Measurements from ENCODE around the gene CABYR. TPM values are rescaled to one million over a fixed set of nuclear protein-coding genes. Genes with fewer than 3 reads are reported as not detected.

CABYR gene
- total RNA-seq, 1 donor from 2014 or later = 2.8 TPM

- DNase-seq (no peak), ATAC-seq (ENCODE audit: low read depth) (no peak)
- Mint-ChIP-seq H3K27me3 (no peaks in the 10 kb centered on the region), H3K4me1 (peaks cover 13% of the 10 kb centered on the region), H3K9me3 (no peaks in the 10 kb centered on the region), H3K36me3 (ENCODE audit: low read depth) (peaks cover 51% of the 10 kb centered on the region), H3K4me3 (no peak overlapping the region), H3K27ac (no peak overlapping the region)
- ChIA-PET CTCF (interaction anchor here (0.8 kb wide), 1 partner anchor 194 kb away, joined by 3 read pairs; no protein-coding TSS in a partner anchor), POLR2A (no interaction called here)
- intact Hi-C loops (cut with micrococcal nuclease) = no loop called here
- TF ChIP-seq, protein P1, sequence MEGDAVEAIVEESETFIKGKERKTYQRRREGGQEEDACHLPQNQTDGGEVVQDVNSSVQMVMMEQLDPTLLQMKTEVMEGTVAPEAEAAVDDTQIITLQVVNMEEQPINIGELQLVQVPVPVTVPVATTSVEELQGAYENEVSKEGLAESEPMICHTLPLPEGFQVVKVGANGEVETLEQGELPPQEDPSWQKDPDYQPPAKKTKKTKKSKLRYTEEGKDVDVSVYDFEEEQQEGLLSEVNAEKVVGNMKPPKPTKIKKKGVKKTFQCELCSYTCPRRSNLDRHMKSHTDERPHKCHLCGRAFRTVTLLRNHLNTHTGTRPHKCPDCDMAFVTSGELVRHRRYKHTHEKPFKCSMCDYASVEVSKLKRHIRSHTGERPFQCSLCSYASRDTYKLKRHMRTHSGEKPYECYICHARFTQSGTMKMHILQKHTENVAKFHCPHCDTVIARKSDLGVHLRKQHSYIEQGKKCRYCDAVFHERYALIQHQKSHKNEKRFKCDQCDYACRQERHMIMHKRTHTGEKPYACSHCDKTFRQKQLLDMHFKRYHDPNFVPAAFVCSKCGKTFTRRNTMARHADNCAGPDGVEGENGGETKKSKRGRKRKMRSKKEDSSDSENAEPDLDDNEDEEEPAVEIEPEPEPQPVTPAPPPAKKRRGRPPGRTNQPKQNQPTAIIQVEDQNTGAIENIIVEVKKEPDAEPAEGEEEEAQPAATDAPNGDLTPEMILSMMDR (IDR thresholded peaks at IDR 0.05) = no peak
These were observed 26.9 kb upstream of the CABYR start for GRCh38 chr18:24111936-24112335.

GRCh38 chr18:24112464-24112863 lies 26.4 kb upstream of the CABYR start:
- no peak for DNase-seq
- Mint-ChIP-seq H3K4me3 (no peak overlapping the region), H3K36me3 (ENCODE audit: low read depth) (peaks cover 49% of the 10 kb centered on the region), H3K27me3 (no peaks in the 10 kb centered on the region), H3K27ac (no peak overlapping the region), H3K4me1 (peaks cover 13% of the 10 kb centered on the region), H3K9me3 (no peaks in the 10 kb centered on the region)
- CTCF ChIA-PET = interaction anchor here (0.7 kb wide), 1 partner anchor 441 kb away, joined by 3 read pairs; no protein-coding TSS in a partner anchor
- intact Hi-C loops (cut with micrococcal nuclease) = no loop called here
- ATAC-seq (ENCODE audit: low read depth) = no peak
- TF ChIP-seq, protein P1 (IDR thresholded peaks at IDR 0.05) = no peak
- POLR2A ChIA-PET = no interaction called here

DNA sequence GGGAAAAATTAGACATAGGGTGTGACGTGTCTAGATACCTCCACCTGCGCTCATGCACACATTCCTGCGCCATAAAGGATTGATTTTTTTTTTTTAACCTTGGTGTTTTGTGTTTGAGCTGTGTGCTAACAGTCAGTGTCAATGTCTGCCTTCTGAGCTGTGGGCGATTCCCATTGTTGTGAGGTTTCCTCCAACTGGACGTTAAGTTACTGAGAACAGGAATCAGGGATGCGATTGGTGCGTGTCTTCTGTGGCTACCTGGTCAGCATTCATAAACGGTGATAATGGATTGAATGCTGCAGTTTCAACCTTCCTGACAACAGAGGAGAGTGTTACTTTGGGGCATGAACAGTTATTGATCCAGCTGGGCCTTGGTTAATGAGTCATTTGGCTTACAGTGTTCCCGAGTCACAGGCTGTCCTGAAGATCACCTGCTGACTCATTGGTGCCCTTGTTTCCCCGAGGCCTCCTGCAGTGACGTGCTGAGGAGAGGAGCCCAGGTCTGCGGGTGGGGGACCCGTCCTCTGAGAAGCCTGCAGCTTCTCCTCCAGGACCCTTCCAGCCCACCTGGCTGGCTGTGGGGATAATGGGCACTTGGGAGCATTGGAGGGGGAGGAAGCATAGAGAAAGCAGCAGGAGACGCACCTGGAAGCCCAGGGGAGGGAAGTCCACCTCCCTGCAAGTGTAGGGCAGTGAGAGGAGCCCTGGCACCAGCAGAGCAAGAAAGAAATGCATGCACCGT lies 25.8 kb upstream of the CABYR start:
- Mint-ChIP-seq H3K36me3 (ENCODE audit: low read depth) (peaks cover 47% of the 10 kb centered on the region), H3K4me1 (peaks cover 13% of the 10 kb centered on the region), H3K4me3 (no peak overlapping the region), H3K9me3 (no peaks in the 10 kb centered on the region), H3K27me3 (no peaks in the 10 kb centered on the region), H3K27ac (no peak overlapping the region)
- POLR2A ChIA-PET = no interaction called here
- DNase-seq (no peak), ATAC-seq (ENCODE audit: low read depth) (no peak)
- CTCF ChIA-PET = interaction anchor here (0.7 kb wide), 1 partner anchor 442 kb away, joined by 3 read pairs; no protein-coding TSS in a partner anchor
- intact Hi-C loops (cut with micrococcal nuclease) = no loop called here
- TF ChIP-seq, protein P1 (IDR thresholded peaks at IDR 0.05) = no peak

- CTCF ChIA-PET = interaction anchor here (0.8 to 1.1 kb wide), 2 partner anchors 277 to 493 kb away, joined by 3 to 4 read pairs; no protein-coding TSS in a partner anchor
- intact Hi-C loops (cut with micrococcal nuclease) = loop anchor here (5.0 kb wide), 1 partner anchor 288 kb away; no protein-coding TSS in a partner anchor
- no peaks in the 10 kb centered on the region for H3K9me3 Mint-ChIP-seq
- POLR2A ChIA-PET = interaction anchor here (0.6 kb wide), 1 partner anchor 57 kb away, joined by 7 read pairs; no protein-coding TSS in a partner anchor
- ATAC-seq (ENCODE audit: low read depth) = no peak
- peaks cover 9% of the 10 kb centered on the region for H3K4me1 Mint-ChIP-seq
- DNase-seq = no peak
- no peaks in the 10 kb centered on the region for H3K27me3 Mint-ChIP-seq
- H3K4me3 Mint-ChIP-seq = no peak overlapping the region
- H3K27ac Mint-ChIP-seq = no peak overlapping the region
- peaks cover 48% of the 10 kb centered on the region for H3K36me3 Mint-ChIP-seq (ENCODE audit: low read depth)
- TF ChIP-seq, protein P1 (IDR thresholded peaks at IDR 0.05) = no peak
These were observed 23.8 kb upstream of the CABYR start for GRCh38 chr18:24114924-24115549.

GRCh38 chr18:24115628-24116027 lies 23.2 kb upstream of the CABYR start:
- Mint-ChIP-seq H3K27ac (peak overlapping the region; percentile 22), H3K36me3 (ENCODE audit: low read depth) (peaks cover 53% of the 10 kb centered on the region), H3K4me1 (peaks cover 9% of the 10 kb centered on the region), H3K4me3 (no peak overlapping the region), H3K9me3 (no peaks in the 10 kb centered on the region), H3K27me3 (no peaks in the 10 kb centered on the region)
- DNase-seq (no peak), ATAC-seq (ENCODE audit: low read depth) (no peak)
- intact Hi-C loops (cut with micrococcal nuclease) = loop anchor here (5.0 kb wide), 1 partner anchor 288 kb away; no protein-coding TSS in a partner anchor
- ChIA-PET CTCF (no interaction called here), POLR2A (interaction anchor here (0.6 kb wide), 1 partner anchor 56 kb away, joined by 7 read pairs; no protein-coding TSS in a partner anchor)
- TF ChIP-seq, protein P1 (IDR thresholded peaks at IDR 0.05) = no peak

Measured in activated B cell treated with CpG ODN at 0.5 μM for 24 hours (primary cell).